ENCODE data around the gene CENPX. TPM values are rescaled to one million over a fixed set of nuclear protein-coding genes. Genes with fewer than 3 reads are reported as not detected.
A peak's percentile ranks its signal among the peaks of the same experiment; 100 is the strongest.

CENPX gene
- total and polyA plus RNA-seq, 2 of the 13 experiments (the other 11 are each of a cell fraction or from before 2014, with no cell fraction given), result 92.7 to 170 TPM

DNA sequence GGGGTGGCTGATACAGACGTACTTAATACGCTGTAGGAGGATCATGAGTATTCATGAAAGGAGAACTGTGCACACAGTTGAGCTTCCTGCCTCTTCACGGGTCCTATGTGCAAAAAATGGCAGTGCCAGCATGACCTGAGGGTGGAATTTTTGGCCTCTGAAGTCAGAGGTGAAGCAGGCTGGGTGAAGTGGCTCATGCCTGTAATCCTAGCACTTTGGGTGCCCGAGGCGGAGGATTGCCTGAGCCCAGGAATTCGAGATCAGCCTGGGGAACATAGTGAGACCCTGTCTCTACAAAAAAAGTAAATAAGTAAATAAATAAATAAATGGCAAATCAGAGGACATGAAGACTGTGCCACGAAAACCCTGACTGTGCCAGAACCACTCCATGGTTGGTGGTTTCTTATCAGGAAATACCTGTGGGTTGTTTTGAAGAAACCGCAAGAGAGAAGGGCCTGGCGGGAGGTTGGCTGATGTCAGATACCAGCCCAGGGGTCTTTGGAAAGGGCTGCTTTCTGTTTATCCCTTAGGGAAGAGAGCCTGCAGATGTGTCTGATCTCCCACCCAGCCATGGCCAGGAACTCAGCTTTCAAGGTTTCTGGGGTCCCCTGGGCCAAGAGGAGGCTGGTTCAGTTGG, 41.9 kb downstream of the CENPX start (continued):
- TF ChIP-seq ZNF598 (CRISPR knock-in tag; IDR thresholded peaks at IDR 0.05; ENCODE audit: borderline replicate concordance) (no peak), POLR2G (IDR thresholded peaks at IDR 0.05; ENCODE audit: low read depth, low read length) (0 out of 2 replicates have a peak, but pooled peaks have one; percentile 30)

DNA sequence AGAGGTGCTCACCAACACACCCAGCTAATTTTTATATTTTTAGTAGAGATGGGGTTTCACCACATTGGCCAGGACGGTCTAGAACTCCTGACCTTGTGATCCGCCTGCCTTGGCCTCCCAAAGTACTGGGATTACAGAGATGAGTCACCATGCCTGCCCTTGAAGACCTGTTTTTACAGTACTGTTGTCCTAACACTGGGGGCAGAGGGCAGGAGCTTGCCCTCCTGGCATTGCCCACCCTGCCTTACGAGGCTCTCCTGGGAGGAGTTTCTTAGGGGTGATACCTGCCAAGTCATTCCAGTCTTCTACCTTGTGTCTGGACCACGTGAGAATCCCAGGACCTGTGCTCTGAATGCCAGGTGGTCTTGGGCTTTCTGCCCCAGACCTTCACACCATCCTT, 42.6 kb downstream of the CENPX start:
- in situ Hi-C loops (cut with HindIII; ENCODE audit: extremely low pct_ligation_motif_present, low pct_unique_long_range_greater_than_20kb), result no loop called here
- no peak for TF ChIP-seq TEAD2 (CRISPR knock-in tag; IDR thresholded peaks at IDR 0.05)
- TF ChIP-seq, protein P1, sequence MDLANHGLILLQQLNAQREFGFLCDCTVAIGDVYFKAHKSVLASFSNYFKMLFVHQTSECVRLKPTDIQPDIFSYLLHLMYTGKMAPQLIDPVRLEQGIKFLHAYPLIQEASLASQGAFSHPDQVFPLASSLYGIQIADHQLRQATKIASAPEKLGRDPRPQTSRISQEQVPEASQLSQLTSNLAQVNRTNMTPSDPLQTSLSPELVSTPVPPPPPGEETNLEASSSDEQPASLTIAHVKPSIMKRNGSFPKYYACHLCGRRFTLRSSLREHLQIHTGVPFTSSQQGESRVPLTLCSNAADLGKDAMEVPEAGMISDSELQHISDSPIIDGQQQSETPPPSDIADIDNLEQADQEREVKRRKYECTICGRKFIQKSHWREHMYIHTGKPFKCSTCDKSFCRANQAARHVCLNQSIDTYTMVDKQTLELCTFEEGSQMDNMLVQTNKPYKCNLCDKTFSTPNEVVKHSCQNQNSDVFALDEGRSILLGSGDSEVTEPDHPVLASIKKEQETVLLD (CRISPR knock-in tag; IDR thresholded peaks at IDR 0.05; ENCODE audit: low read depth), result no peak
- TF ChIP-seq, protein P2, sequence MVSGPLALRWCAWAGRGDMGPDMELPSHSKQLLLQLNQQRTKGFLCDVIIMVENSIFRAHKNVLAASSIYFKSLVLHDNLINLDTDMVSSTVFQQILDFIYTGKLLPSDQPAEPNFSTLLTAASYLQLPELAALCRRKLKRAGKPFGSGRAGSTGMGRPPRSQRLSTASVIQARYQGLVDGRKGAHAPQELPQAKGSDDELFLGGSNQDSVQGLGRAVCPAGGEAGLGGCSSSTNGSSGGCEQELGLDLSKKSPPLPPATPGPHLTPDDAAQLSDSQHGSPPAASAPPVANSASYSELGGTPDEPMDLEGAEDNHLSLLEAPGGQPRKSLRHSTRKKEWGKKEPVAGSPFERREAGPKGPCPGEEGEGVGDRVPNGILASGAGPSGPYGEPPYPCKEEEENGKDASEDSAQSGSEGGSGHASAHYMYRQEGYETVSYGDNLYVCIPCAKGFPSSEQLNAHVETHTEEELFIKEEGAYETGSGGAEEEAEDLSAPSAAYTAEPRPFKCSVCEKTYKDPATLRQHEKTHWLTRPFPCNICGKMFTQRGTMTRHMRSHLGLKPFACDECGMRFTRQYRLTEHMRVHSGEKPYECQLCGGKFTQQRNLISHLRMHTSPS (CRISPR knock-in tag; IDR thresholded peaks at IDR 0.05; ENCODE audit: low read depth), result peak; percentile 64; the same call in 1 of the 2 replicates
- TF ChIP-seq ZIK1 (CRISPR knock-in tag; IDR thresholded peaks at IDR 0.05; ENCODE audit: borderline replicate concordance, low read depth), result no peak
- no peak for TF ChIP-seq ZNF407 (CRISPR knock-in tag; IDR thresholded peaks at IDR 0.05; ENCODE audit: not compliant biosample characterization)
- no peak for TF ChIP-seq NFKBIZ (CRISPR knock-in tag; IDR thresholded peaks at IDR 0.05)
- TF ChIP-seq RCOR2 (CRISPR knock-in tag; IDR thresholded peaks at IDR 0.05), result no peak
- TF ChIP-seq GLI4 (CRISPR knock-in tag; IDR thresholded peaks at IDR 0.05; ENCODE audit: borderline replicate concordance), result no peak

More for the DNA sequence above, 42.6 kb downstream of the CENPX start:
- no peaks in the 10 kb centered on the region for H3K27me3 ChIP-seq (ENCODE audit: control insufficient read depth in 1 of 2, insufficient read depth in 2 of 2, low read length in 2 of 2)
- H3K9ac ChIP-seq (ENCODE audit: insufficient read depth, low read depth, low read length), result no peak overlapping the region
- no peak for DNase-seq (ENCODE audit: low spot score)
- no peaks in the 10 kb centered on the region for H3K9me3 ChIP-seq (ENCODE audit: low read length)
- FAIRE-seq, result no peak
- H3K36me3 ChIP-seq (replicated peaks in 1 of 2; ENCODE audit: control insufficient read depth in 1 of 2, insufficient read depth in 2 of 2, low read length in 2 of 2), result peaks cover 9 to 30% of the 10 kb centered on the region in 2 experiments
- no peak overlapping the region for H3K4me2 ChIP-seq (ENCODE audit: low read depth, low read length)
- H3K4me1 ChIP-seq (ENCODE audit: insufficient read depth, low read length), result peaks cover 72% of the 10 kb centered on the region
- ATAC-seq, result no peak
- BruUV-seq (replicated peaks), result no TSS peak
- 99% methylated on average over 4 of the region's 4 CpGs for WGBS (ENCODE audit: low lambda C conversion rate)
- H4K20me1 ChIP-seq (ENCODE audit: insufficient read depth, low read length), result no peaks in the 10 kb centered on the region
- peaks cover 26% of the 10 kb centered on the region for H3K79me2 ChIP-seq (ENCODE audit: insufficient read depth, low read length)
- POLR2A ChIA-PET, result interaction anchor here (1.0 to 14.1 kb wide), 5 partner anchors 9 to 43 kb away, joined by 4 to 382 read pairs (median 103); partner anchors contain the start of genes CENPX, LRRC45 and NOTUM
- H3K4me3 ChIP-seq (replicated peaks in 1 of 3; ENCODE audit: insufficient read depth in 1 of 3, low read depth in 2 of 3, low read length in 3 of 3), result no peak overlapping the region
- intact Hi-C loops (cut with micrococcal nuclease; ENCODE audit: unreplicated experiment), result no loop called here
- peak overlapping the region; percentile 36 for H3K27ac ChIP-seq (ENCODE audit: extremely low read length, insufficient read depth, low read length)
- CTCF ChIA-PET (ENCODE audit: low intra/inter-chr PET ratio, low total read pairs), result interaction anchor here (5.6 kb wide), 1 partner anchor 20 kb away, joined by 25 read pairs; the partner anchor contains the start of gene NOTUM
- no peak overlapping the region for H2AFZ ChIP-seq (ENCODE audit: low read length)

All from HepG2 (cell line).